ENCODE measurements around the gene MAP3K14. TPM values are rescaled to one million over a fixed set of nuclear protein-coding genes. Genes with fewer than 3 reads are reported as not detected.

The MAP3K14 gene
- polyA plus RNA-seq, 1 of the 3 experiments (the other 2 are of a cell fraction) = 11.9 TPM

GRCh38 chr17:45309400-45309799, 7.4 kb downstream of the MAP3K14 start:
- H3K27ac ChIP-seq (ENCODE audit: low read depth in 2 of 2, low read length in 1 of 2) = peak overlapping the region in 1 of 2 experiments; percentile 98; a peak in 1 of 4 replicates
- H3K4me3 ChIP-seq (ENCODE audit: low read depth in 2 of 2, low read length in 1 of 2) = no peak overlapping the region
- H3F3A ChIP-seq (replicated peaks; ENCODE audit: insufficient read depth) = peaks cover 34% of the 10 kb centered on the region
- no peak for TF ChIP-seq CTCF (IDR thresholded peaks at IDR 0.05)
- no peak for TF ChIP-seq RCOR1 (IDR thresholded peaks at IDR 0.05; ENCODE audit: low read length)
- no peak for TF ChIP-seq EZH2phosphoT487 (IDR thresholded peaks at IDR 0.05; ENCODE audit: borderline replicate concordance, low read depth)
- no peak for TF ChIP-seq NFIC (IDR thresholded peaks at IDR 0.05; ENCODE audit: borderline replicate concordance)
- no peak for TF ChIP-seq TAF1 (IDR thresholded peaks at IDR 0.05; ENCODE audit: borderline replicate concordance, low read depth, low read length)
- TF ChIP-seq RXRA (IDR thresholded peaks at IDR 0.05; ENCODE audit: borderline replicate concordance, low read depth) = no peak
- no peak for TF ChIP-seq FOSL2 (IDR thresholded peaks at IDR 0.05; ENCODE audit: borderline replicate concordance, low read depth)
- TF ChIP-seq PBX3 (IDR thresholded peaks at IDR 0.05) = no peak
- TF ChIP-seq USF1 (IDR thresholded peaks at IDR 0.05; ENCODE audit: borderline replicate concordance, low read depth) = no peak
- no peak for TF ChIP-seq REST (IDR thresholded peaks at IDR 0.05; ENCODE audit: low read depth, low read length)
- TF ChIP-seq JUND (IDR thresholded peaks at IDR 0.05) = no peak
- TF ChIP-seq POLR2AphosphoS5 (IDR thresholded peaks at IDR 0.05; ENCODE audit: low read depth, low read length) = no peak
- no peak for TF ChIP-seq EP300 (IDR thresholded peaks at IDR 0.05; ENCODE audit: borderline replicate concordance in 1 of 2, low read depth in 1 of 2, low read length in 1 of 2)
- no peak for TF ChIP-seq FOXJ3 (CRISPR knock-in tag; IDR thresholded peaks at IDR 0.05)
- TF ChIP-seq GATA2 (CRISPR knock-in tag; IDR thresholded peaks at IDR 0.05) = no peak
- TF ChIP-seq RFX5 (IDR thresholded peaks at IDR 0.05; ENCODE audit: low read length) = no peak
- no peak for TF ChIP-seq TCF12 (IDR thresholded peaks at IDR 0.05)
- TF ChIP-seq GABPA (IDR thresholded peaks at IDR 0.05; ENCODE audit: low read depth) = no peak
- no peak for DNase-seq
- H3K9ac ChIP-seq = no peak overlapping the region
- no peak overlapping the region for H3K4me2 ChIP-seq
- no peak overlapping the region for H2AFZ ChIP-seq (ENCODE audit: low read depth)
- H4K20me1 ChIP-seq (ENCODE audit: insufficient read depth) = peaks cover 71% of the 10 kb centered on the region
- no peaks in the 10 kb centered on the region for H3K27me3 ChIP-seq (ENCODE audit: insufficient read depth)
- H3K79me2 ChIP-seq (ENCODE audit: insufficient read depth) = peaks cover 96% of the 10 kb centered on the region
- POLR2A ChIA-PET = no interaction called here
- H3K9me3 ChIP-seq = no peaks in the 10 kb centered on the region
- no peaks in the 10 kb centered on the region for H3K9me2 ChIP-seq
- H3K4me1 ChIP-seq (ENCODE audit: control insufficient read depth in 1 of 2, insufficient read depth in 2 of 2, low read depth in 1 of 2, low read length in 1 of 2) = peaks cover 38 to 44% of the 10 kb centered on the region in 2 experiments
- peaks cover 14 to 21% of the 10 kb centered on the region in 2 experiments for H3K36me3 ChIP-seq (replicated peaks in 1 of 2; ENCODE audit: control insufficient read depth in 1 of 2, insufficient read depth in 2 of 2, low read length in 1 of 2)
- CTCF ChIA-PET = interaction anchor here (0.6 to 5.8 kb wide), 4 partner anchors 21 to 304 kb away, joined by 3 to 32 read pairs (median 6); no protein-coding TSS in a partner anchor
- WGBS (ENCODE audit: low lambda C conversion rate) = 100% methylated on average over 2 of the region's 4 CpGs

Data from SK-N-SH (cell line).